ENCODE data around the gene MAP3K10.
"Not testable (repeated sequence)": the region's sequence is repeated elsewhere in the genome, so short reads cannot be mapped to it uniquely, and the experiment has no call there.

The MAP3K10 gene

DNA sequence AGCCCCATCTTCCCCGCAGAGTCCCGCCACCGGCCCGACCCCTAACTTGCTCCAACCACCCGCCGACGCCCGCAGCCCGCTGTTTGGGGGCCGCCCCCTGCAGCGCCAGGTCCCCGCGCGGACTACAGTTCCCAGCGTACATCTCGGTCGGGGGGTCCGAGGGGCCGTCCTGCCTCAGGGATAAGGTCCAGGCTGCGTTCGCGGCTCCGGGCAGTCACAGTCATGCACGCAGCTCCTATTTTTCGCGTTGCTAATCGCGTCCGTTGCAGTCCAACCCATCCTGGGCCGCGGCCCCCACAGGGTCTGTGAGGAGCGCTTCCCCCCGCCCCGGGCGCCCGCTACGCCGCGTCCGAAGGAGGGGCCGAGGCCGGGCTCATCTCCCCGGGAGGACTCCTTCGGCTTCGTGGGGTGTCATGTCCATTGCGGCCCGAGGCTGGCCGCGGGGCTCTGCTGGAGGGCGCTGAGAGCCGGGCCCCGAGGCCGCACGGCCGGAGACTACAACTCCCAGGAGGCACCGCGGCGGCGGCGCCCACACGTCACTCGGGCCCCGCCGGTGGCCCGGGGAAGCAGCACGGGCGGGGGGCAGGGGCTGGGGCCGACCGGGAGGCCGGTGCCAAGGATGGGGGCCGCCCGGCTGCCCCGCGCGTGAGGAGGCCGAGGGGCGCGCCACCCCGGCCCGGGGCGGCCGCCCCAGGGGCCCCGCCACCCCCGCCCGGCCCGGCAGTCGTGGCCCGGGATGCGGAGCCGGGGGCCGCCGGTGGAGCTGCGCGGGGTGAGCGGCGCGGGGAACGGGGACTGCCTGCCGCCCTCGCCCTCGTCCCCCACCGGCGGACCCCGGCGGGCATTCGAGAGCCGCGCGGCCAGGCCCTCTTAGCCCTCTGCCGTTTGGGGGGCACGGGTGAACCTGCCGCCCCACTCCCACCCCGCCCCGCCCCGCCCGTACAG, at the start of gene MAP3K10:
TSS of gene MAP3K10 (plus strand) at position 536 of the 945 bp plus-strand sequence. CDS start 606 bp downstream, outside the sequence.
- peak; percentile 60 for DNase-seq

DNA sequence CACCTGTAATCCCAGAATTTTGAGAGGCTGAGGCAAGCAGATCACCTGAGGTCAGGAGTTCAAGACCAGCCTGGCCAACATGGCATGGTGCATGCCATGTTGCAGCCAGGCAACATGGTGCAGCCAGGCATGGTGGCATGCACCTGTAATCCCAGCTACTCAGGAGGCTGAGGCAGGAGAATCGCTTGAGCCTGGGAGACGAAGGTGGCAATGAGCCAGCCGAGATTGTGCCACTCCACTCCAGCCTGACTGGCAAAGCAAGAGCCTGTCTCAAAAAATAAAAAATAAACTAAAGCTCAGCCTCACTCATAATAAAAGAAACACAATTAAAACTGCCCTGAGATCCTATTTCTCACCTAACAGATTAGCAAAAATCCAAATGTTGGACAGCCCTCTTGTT, 49.7 kb upstream of the MAP3K10 start:
- no peak for DNase-seq

DNA sequence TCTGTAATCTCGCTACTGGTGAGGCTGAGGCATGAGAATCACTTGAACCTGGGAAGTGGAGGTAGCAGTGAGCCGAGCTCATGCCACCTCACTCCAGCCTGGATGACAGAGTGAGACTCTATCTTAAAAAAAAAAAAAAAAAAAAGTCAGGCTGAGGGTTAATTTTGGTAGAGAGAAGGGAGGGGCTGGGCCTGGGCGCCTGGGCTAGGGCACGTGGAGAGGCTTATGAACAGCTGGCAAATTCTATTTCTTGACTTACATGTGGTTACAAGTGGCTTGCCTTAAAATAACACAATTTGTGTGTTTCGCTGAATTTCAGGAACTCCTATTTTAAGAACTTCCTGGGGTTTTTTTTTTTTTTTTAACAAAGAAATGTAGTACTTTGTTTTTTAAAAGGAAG, 47.6 kb upstream of the MAP3K10 start:
- DNase-seq = peak; percentile 2

DNA sequence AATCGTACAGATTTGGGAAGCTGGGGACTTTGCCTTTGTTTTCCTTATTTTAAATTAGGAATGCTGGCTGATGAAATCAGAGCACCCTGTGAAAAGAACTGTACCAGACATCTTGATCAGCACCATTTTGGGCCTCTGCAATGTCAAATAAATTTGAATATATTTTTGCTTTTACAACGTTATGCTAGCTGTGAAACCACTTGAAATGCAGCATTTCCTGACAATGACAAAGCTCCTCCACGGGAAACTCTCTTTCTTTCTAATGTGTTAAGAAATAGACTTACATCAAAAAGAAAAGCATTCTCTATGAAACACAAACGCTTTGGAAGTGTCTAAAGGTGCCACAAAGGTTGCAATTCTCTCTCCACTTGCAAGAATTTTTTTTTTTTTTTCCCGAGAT, 47.1 kb upstream of the MAP3K10 start:
- no peak for DNase-seq

DNA sequence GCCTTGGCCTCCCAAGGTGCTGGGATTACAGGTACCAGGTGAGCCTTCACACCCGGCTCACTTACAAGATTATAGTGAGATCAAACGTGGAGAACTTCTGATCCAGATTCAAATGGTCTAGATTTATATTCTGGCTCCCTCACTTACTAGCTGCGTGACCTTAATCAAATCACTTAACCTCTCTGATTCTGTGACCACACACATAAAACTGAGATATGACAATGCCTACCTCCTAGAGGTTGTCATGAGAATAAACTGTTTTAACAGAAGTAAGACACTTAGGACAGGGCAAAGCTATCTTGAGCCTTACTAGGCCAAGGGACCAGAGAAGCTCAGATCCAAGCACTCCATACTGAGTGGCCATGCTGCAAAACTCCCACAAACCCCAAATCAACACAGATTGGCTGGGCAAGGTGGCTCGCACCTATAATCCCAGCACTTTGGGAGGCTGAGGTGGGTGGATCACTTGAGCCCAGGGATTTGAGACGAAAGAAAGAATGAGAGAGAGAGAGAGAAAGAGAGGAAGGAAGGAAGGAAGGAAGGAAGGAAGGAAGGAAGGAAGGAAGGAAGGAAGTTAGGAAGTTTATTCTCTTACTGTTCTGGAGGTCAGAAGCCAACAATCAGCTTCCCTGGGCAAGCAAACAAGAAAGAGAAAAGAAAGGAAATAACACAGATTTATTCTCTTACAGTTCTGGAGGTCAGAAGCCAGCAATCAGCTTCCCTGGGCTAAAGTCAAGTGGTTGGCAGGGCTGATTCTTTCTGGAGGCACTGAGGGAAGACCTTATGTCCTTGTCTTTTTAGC, 46.1 kb upstream of the MAP3K10 start:
- DNase-seq = no peak

DNA sequence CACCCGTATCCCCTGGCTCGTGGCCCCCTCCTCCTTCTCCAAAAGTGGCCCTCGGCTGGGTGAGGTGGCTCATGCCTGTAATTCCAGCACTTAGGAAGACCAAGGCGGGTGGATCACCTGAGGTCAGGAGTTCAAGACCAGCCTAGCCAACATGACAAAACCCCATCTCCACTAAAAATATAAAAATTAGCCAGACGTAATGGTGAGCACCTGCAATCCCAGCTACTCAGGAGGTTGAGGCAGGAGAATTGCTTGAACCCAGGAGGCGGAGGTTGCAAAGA, 45.5 kb upstream of the MAP3K10 start:
- DNase-seq = not testable (repeated sequence)

DNA sequence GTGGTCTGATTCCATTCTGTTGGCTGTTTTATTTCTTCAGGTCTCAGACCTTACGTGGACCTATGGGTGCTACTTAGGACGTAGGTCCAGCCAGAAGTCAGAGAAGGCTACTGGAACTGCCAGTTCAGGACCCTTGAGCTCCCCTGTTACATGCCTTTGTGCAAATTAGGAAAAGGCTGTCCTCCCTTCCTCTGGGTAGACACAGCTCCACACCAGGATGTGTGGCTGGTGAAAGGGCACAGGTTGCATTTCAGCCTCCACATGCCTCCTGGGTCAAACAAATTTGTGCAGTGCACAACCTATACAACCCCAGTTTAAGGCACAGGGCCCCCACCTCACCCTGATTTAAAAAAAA, 43.9 kb upstream of the MAP3K10 start:
- no peak for DNase-seq

DNA sequence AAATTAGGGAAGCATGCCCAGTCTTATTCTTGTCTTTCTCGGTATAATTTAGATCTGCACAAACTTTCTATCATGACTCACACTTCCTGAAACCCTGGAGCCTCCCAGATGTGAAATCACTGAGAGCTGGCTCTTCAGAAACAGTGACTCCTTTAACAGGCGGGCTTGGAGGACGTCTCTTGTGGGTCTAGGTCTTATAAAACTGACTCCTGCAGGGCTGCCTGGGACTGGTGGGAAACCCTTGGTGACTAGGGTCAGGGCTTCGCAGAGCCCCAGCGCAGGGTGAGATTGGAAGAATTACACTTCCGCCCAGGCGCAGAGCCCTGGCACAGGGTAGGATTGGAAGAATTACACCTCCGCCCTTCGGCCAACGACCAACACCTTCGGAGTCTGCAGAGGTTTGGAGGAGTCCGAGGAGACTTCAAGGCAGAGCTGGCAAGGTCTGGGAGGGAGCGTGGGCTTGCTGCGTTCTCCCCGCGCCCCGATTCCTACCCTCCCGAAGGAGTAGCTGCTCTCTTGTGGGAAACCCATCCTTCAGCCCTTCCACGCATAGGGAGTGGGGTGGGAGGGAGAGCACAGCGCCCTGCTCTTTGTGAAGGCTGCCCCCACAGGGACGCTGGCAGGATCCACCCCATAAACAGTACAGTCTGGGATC, 43.4 kb upstream of the MAP3K10 start:
- no peak for DNase-seq

DNA sequence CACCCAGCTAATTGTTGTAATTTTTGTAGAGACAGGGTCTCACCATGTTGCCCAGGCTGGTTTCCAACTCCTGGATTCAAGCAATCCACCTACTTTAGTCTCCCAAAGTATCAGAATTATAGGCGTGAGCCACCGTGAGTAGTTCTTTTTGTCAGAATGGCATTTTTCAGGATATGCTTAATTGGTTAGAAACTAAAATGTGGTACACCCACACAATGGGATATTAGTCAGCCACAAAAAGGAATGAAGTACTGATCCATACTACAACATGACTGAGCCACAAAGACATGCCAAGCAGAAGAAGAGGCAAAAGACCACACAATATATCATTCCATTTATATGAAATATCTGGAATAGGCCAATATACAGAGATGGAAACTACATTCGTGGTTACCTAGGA, 41.7 kb upstream of the MAP3K10 start:
- DNase-seq = no peak

DNA sequence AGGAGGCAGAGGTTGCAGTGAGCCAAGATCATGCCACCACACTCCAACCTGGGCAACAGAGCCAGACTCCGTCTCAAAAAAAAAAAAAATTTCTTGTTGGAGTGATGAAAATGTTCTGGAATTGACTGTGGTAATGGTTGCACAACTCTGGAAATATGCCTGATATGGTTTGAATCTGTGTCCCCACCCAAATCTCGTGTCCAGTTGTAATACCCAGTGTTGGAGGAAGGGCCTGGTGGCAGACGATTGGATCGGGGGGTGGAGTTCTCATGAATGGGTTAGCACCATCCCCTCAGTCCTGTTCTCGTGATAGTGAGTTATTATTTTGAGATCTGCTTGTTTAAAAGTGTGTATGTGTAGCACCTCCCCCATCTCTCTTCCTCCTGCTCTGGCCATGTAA, 41.1 kb upstream of the MAP3K10 start:
- no peak for DNase-seq

DNA sequence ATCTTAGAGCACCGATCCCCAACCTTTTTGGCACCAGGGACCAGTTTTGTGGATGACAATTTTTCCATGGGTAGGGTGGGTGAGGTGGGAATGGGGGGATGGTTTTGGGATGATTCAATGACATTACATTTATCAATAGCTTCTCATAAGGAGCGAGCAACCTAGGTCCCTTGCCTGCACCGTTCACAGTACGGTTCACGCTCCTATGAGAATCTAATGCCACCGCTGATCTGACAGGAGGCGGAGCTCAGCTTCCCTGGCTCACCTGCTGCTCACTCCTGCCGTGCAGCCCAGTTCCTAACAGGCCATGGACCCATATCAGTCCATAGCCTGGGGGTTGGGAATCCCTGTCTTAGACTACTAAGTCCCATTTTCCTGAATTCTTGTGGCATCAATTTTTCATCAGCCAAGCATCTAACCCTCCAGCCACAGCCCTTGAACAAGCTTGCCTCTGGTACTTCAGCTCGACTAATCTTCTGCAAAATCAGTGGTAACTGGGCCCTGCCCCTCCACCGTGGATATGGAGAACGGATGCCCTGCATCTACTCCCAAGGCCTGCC, 37.0 kb upstream of the MAP3K10 start:
- DNase-seq = no peak

DNA sequence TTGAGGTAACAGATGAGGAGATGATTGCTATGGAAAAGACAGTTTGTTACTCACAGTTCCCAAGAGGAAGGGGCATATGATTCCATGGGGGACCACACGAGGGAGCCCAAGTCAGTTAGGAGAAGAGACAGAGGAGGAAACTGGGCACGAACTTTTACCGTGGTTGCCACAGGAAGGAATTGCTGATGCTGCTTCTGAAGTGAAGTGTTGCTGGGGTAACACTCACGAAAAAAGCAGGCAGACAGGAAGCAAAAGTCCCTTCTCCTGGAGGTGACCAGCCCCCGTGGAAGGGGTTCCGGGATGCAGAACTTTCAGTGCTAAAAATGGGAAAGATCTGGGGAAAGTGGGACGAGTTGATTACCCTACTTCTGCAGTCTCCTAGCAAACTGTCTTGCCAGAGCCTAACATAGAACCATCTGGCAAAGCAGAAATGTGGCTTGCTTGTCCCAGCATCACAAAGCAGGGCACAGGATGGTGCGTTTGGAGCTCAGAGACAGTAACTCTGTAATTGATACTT, 35.4 kb upstream of the MAP3K10 start:
- no peak for DNase-seq

DNA sequence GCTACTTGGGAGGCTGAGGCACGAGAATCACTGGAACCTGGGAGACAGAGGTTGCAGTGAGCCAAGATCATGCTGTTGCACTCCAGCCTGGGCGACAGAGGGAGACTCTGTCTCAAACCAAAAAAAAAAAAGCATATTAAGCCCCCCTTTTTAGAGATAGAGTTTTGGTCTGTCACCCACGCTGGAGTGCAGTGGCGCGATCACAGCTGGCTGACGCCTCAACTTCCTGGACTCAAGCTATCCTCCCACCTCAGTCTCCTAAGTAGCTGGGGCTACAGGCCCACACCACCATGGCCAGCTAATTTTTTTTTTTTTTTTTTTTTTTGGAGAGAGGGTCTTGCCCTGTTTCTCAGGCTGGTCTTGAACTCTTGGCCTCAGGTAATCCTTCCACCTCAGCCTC, 34.2 kb upstream of the MAP3K10 start:
- DNase-seq = no peak

DNA sequence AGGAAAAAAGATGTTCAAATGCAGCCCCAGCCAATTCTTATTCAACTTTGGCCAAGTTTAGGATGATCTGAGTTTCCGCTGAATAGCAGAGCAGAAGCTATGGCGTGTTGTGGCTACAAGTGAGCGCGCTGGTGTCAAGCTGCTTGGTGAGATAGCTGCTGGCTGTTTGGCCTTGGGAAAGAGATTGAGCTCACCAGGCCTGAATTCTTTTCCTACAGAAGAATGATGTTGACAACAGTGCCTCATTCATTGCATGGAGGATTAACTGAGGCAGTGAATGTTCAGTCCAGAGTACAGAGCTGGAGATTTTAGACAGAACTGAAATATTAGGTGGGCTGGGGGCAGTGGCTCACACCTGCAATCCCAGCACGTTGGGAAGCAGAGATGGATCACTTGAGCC, 31.5 kb upstream of the MAP3K10 start:
- DNase-seq = no peak

DNA sequence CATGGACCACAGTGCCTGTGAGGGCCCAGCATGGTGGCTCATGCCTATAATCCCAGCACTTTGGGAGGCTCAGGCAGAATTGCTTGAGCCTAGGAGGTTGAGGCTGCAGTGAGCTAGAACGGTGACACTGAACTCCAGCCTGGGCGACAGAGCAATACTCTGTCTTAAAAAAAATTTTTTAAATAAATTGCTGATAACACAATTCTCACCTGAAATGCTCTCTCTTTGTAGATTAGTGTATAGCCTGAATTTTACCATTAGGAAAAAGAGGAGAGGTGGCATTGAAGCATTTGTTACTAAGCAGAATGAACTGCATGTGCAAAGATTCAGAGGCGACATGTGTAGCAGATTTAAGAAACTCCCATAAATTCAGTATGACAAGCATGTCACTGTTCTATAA, 29.1 kb upstream of the MAP3K10 start:
- no peak for DNase-seq

DNA sequence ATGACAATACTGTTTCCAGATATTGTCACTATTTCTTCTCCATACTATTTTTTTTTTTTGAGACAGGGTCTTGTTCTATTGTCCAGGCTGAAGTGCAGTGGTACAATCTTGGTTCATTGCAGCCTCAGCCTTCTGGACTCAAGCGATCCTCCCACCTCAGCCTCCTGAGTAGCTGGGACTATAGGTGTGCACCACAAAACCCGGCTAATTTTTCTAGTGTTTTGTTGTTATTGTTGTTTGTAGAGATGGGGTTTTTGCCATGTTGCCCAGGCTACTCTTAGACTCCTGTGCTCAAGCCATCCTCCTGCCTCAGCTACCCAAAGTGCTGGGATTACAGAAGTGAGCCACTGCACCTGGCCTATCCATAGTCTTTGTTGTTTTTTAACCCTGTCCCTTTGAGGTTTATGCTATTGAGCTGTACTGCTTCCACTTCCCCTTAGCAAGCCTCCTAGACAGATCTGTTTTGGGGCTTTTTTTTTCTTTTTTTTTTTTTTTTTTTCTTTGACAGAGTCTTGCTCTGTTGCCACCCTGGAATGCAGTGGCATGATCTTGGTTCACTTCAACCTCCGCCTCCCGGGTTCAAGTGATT, 27.6 kb upstream of the MAP3K10 start:
- DNase-seq = no peak

DNA sequence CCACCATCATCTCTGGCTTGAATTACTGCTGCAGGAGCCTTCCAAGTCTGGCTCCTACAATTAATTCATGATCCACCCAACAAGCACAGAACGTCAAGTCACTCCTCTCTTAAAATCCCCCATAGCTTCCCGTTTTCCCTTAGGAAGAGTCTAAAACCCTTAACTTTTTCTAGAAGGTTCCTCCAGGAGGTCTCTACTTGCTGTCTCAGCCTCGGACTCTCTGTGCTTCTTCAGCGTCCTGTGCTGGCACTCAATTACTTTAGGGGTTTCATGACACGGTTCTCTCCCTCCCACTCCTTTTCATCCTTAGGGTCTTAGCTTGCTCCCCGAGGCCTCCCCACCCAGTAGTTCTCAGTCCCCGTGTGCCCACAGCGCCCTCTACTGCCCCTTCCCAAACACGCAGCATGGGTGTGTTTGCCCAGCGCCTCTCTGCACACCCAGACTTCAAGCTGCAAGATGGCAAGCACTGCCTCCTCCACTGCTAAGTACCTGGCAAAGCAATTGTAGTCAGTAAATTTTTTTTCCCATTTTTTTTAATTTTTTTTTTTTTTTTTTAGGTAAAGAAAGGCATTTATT, 25.8 kb upstream of the MAP3K10 start:
- DNase-seq = peak; percentile 37

DNA sequence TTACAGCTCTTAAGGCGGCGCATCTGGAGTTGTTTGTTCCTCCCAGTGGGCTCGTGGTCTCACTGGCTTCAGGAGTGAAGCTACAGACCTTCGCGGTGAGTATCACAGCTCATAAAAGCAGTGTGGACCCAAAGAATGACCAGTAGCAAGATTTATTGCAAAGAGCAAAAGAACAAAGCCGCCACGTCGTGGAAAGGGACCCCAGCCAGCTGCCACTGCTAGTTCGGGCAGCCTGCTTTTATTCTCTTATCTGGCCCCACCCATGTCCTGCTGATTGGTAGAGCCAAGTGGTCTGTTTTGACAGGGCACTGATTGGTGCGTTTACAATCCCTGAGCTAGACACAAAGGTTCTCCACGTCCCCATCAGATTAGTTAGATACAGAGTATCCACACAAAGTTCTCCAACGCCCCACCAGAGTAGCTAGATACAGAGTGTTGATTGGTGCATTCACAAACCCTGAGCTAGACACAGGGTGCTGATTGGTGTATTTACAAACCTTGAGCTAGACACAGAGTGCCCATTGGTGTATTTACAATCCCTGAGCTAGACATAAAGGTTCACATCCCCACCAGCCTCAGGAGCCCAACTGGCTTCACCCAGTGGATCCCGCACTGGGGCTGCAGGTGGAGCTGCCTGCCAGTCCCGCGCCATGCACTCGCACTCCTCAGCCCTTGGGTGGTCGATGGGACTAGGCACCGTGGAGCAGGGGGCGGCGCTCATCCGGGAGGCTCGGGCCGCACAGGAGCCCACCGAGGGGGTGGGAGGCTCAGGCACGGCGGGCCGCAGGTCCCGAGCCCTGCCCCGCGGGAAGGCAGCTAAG, 21.5 kb upstream of the MAP3K10 start:
- not testable (repeated sequence) for DNase-seq

DNA sequence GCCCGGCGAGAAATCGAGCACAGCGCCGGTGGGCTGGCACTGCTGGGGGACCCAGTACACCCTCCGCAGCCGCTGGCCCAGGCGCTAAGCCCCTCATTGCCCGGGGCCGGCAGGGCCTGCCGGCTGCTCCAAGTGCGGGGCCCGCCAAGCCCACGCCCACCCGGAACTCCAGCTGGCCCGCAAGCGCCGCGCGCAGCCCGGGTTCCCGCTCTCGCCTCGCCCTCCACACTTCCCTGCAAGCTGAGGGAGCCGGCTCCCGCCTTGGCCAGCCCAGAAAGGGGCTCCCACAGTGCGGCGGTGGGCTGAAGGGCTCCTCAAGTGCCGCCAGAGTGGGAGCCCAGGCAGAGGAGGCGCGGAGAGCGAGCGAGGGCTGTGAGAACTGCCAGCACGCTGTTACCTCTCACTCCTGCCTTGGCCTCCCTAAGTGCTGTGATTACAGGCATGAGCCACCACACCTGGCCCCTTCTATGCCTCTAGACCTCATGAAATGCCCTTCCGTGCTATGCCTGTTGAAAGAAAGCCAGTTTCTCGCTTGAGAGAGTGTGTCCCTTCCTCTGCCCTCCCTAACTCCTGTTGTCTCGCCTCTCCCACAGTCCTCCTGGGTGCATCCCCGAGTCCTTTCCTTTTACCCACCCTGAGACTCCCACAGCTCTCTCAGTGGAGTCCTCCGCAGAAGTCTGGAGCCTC, 20.8 kb upstream of the MAP3K10 start:
- DNase-seq = not testable (repeated sequence)

DNA sequence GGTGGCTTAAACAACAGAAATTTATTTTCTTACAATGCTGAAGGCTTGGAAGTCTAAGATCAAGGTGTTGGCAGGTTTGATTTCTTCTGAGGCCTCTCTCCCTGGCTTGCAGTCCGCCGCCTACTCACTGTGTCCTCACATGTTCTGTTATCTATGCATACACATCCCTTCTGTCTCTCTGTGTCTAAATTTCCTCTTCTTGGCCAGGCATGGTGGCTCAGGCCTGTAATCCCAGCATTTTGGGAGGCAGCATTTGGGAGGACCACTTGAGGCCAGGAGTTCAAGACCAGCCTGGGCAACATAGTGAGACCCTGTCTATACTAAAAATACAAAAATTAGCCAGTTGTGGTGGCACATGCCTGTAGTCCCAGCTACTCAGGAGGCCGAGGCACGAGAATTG, 19.9 kb upstream of the MAP3K10 start:
- DNase-seq = not testable (repeated sequence)

DNA sequence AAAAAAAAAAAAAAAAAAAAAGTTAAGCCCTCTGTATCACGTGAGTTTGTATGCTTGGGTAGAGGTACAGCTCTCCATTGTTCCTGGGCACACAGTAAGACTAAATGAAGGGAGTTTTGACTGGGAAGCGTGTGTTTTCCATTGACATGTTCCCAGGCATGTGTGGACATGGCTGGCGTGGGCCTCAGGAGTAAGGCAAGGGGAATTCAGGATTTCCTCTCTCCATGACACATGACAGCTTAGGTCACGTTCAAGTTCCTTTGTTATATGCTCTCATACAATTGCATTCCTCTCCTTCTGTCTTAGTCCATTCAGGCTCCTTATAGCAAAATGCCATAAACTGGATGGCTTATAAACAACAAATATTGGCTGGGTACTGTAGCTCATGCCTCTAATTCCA, 17.1 kb upstream of the MAP3K10 start:
- DNase-seq = no peak

Measured in activated T-cell treated with anti-CD3 and anti-CD28 coated beads for 4 hours (primary cell).